Left lung (tissue), 10 donors: ENCODE measurements around the gene AQP6. TPM values are rescaled to one million over a fixed set of nuclear protein-coding genes. Genes with fewer than 3 reads are reported as not detected.

Experiments
- ATAC-seq: fragments of 200-7000 bp; cut with Tn5 transposase; one replicate; pipeline ENCODE4 v1.9.1; 2020; ENCODE audit warnings: moderate library complexity
- DNase-seq, 4 donors: peaks; one replicate each; pipeline ENCODE4 v3.0.0-alpha.2; 2013 to 2020
- H3K27ac ChIP-seq, 2 donors: fragments of 200-600 bp; sonication (generic) in 1 of 2; one replicate each; pipeline versions ENCODE4 v1.5.0 to v1.8.0; 2020 to 2021
- H3K27me3 ChIP-seq, 2 donors: fragments of 200-600 bp; sonication (generic) in 1 of 2; one replicate each; pipeline versions ENCODE4 v1.5.0 to v1.8.0; 2020 to 2021
- H3K36me3 ChIP-seq, 2 donors: fragments of 200-600 bp; sonication (generic) in 1 of 2; one replicate each; pipeline versions ENCODE4 v1.5.0 to v1.8.0; 2020 to 2021
- H3K4me1 ChIP-seq, 2 donors: fragments of 200-600 bp; one replicate each; pipeline ENCODE4 v1.8.0; 2021
- H3K4me3 ChIP-seq, 2 donors: fragments of 200-600 bp; sonication (generic) in 1 of 2; one replicate each; pipeline versions ENCODE4 v1.5.0 to v1.8.0; 2020 to 2021; ENCODE audit warnings: mild to moderate bottlenecking in 1 of 2
- H3K9me3 ChIP-seq, 2 donors: fragments of 200-600 bp; sonication (generic) in 1 of 2; one replicate each; pipeline versions ENCODE4 v1.5.0 to v1.8.0; 2020 to 2021
- CTCF ChIP-seq, 2 donors: fragments of 200-600 bp; sonication (generic) in 1 of 2; IDR thresholded peaks; one replicate each; pipeline versions ENCODE4 v1.5.0 to v1.8.0; 2021; ENCODE audit warnings: antibody characterized with exemption in 2 of 2
- intact Hi-C, 2 donors: fragments of 100-400 bp; cut with DNase I; formaldehyde crosslinking; loops; one replicate each; pipeline versions ENCODE4 v1.11.2 to v1.14.2; 2022
- polyA plus RNA-seq, 6 donors: library from polyadenylated mRNA; unstranded; fragments of 120-200 nt; gene quantifications; one replicate each; pipeline ENCODE4 v1.2.1, GENCODE V29; 2013; ENCODE audit not compliant: insufficient read length in 6 of 6
- total RNA-seq, 2 donors: library from RNA; stranded (reverse); fragmentation: NEBNext Ultra II Directional; extraction: Animal tissue kit (Norgen Biotek cat#: 25700); gene quantifications; one replicate each; pipeline ENCODE4 v1.2.1, GENCODE V29; 2021
- donor health status: DM: no; HTN: yes; CAD: no.
- donor health status: DM: no; HTN: no; CAD: no.

Gene AQP6
- total and polyA plus RNA-seq, 8 donors: 0.09 to 0.56 (median 0.31) TPM; not detected in 1

GRCh38 chr12:49939307-49939706 is 33.4 kb upstream of the AQP6 start:
- H3K27me3 ChIP-seq: no peaks in the 10 kb centered on the region

GRCh38 chr12:49939707-49940106 is 33.0 kb upstream of the AQP6 start:
- no peak overlapping the region for H3K4me3 ChIP-seq
- no peaks in the 10 kb centered on the region for H3K27me3 ChIP-seq
- no peak for TF ChIP-seq CTCF (IDR thresholded peaks at IDR 0.05)
- no peaks in the 10 kb centered on the region for H3K9me3 ChIP-seq
- no peak overlapping the region for H3K27ac ChIP-seq
- ATAC-seq (no peak), DNase-seq (no peak)
- no peaks in the 10 kb centered on the region for H3K4me1 ChIP-seq
- intact Hi-C loops: loop anchor here in 1 of 2 donors (10.0 kb wide), 1 partner anchor 75 kb away; no protein-coding TSS in a partner anchor
- no peaks in the 10 kb centered on the region for H3K36me3 ChIP-seq

More at GRCh38 chr12:49939307-49939706, 33.4 kb upstream of the AQP6 start:
- Histone ChIP-seq H3K27ac (no peak overlapping the region), H3K9me3 (no peaks in the 10 kb centered on the region), H3K4me3 (no peak overlapping the region), H3K36me3 (no peaks in the 10 kb centered on the region), H3K4me1 (no peaks in the 10 kb centered on the region)
- DNase-seq (no peak), ATAC-seq (peak; percentile 33)
- TF ChIP-seq CTCF (IDR thresholded peaks at IDR 0.05): no peak
- intact Hi-C loops: no loop called here

- Histone ChIP-seq H3K36me3 (no peaks in the 10 kb centered on the region), H3K4me1 (peaks cover 3 to 8% of the 10 kb centered on the region in 2 donors), H3K9me3 (no peaks in the 10 kb centered on the region), H3K27me3 (no peaks in the 10 kb centered on the region), H3K4me3 (no peak overlapping the region), H3K27ac (no peak overlapping the region)
- TF ChIP-seq CTCF (IDR thresholded peaks at IDR 0.05): no peak
- DNase-seq (peak in 1 of 4 donors; percentile 53), ATAC-seq (no peak)
- intact Hi-C loops: loop anchor here in 1 of 2 donors (10.0 kb wide), 1 partner anchor 77 kb away; no protein-coding TSS in a partner anchor
These were observed 30.9 kb upstream of the AQP6 start for GRCh38 chr12:49941556-49942511.

GRCh38 chr12:49942512-49942893 is 30.2 kb upstream of the AQP6 start:
- Histone ChIP-seq H3K27ac (no peak overlapping the region), H3K9me3 (no peaks in the 10 kb centered on the region), H3K36me3 (no peaks in the 10 kb centered on the region), H3K27me3 (no peaks in the 10 kb centered on the region), H3K4me3 (no peak overlapping the region), H3K4me1 (peaks cover 3 to 8% of the 10 kb centered on the region in 2 donors)
- DNase-seq (no peak), ATAC-seq (no peak)
- intact Hi-C loops: loop anchor here in 1 of 2 donors (10.0 kb wide), 1 partner anchor 78 kb away; no protein-coding TSS in a partner anchor
- TF ChIP-seq CTCF (IDR thresholded peaks at IDR 0.05): no peak
